COR-L47 (cell line): ENCODE results near the gene KLK2.
A peak's percentile ranks its signal among the peaks of the same experiment; 100 is the strongest.

Source experiments
- DNase-seq: peaks from one replicate; lab custom pipeline; 2025; lab: John Stamatoyannopoulos, UW

Gene KLK2

DNA sequence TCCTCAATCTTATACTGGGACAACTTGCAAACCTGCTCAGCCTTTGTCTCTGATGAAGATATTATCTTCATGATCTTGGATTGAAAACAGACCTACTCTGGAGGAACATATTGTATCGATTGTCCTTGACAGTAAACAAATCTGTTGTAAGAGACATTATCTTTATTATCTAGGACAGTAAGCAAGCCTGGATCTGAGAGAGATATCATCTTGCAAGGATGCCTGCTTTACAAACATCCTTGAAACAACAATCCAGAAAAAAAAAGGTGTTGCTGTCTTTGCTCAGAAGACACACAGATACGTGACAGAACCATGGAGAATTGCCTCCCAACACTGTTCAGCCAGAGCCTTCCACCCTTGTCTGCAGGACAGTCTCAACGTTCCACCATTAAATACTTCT lies 22.5 kb upstream of the KLK2 start:
- DNase-seq, result no peak

DNA sequence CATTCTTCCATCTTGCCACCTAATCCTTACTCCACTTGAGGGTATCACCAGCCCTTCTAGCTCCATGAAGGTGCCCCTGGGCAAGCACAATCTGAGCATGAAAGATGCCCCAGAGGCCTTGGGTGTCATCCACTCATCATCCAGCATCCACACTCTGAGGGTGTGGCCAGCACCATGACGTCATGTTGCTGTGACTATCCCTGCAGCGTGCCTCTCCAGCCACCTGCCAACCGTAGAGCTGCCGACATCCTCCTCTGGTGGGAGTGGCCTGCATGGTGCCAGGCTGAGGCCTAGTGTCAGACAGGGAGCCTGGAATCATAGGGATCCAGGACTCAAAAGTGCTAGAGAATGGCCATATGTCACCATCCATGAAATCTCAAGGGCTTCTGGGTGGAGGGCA lies 21.6 kb upstream of the KLK2 start:
- DNase-seq, result no peak

DNA sequence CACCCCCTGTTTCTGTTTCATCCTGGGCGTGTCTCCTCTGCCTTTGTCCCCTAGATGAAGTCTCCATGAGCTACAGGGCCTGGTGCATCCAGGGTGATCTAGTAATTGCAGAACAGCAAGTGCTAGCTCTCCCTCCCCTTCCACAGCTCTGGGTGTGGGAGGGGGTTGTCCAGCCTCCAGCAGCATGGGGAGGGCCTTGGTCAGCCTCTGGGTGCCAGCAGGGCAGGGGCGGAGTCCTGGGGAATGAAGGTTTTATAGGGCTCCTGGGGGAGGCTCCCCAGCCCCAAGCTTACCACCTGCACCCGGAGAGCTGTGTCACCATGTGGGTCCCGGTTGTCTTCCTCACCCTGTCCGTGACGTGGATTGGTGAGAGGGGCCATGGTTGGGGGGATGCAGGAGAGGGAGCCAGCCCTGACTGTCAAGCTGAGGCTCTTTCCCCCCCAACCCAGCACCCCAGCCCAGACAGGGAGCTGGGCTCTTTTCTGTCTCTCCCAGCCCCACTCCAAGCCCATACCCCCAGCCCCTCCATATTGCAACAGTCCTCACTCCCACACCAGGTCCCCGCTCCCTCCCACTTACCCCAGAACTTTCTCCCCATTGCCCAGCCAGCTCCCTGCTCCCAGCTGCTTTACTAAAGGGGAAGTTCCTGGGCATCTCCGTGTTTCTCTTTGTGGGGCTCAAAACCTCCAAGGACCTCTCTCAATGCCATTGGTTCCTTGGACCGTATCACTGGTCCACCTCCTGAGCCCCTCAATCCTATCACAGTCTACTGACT lies 18.4 kb upstream of the KLK2 start, which contains the start of gene KLK3:
Gene KLK3 (plus strand): TSS at position 280 of the 775 bp plus-strand sequence. CDS start 41 bp downstream, at position 321.
- no peak for DNase-seq

DNA sequence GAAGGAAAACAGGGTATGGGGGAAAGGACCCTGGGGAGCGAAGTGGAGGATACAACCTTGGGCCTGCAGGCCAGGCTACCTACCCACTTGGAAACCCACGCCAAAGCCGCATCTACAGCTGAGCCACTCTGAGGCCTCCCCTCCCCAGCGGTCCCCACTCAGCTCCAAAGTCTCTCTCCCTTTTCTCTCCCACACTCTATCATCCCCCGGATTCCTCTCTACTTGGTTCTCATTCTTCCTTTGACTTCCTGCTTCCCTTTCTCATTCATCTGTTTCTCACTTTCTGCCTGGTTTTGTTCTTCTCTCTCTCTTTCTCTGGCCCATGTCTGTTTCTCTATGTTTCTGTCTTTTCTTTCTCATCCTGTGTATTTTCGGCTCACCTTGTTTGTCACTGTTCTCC lies 15.9 kb upstream of the KLK2 start:
- no peak for DNase-seq

DNA sequence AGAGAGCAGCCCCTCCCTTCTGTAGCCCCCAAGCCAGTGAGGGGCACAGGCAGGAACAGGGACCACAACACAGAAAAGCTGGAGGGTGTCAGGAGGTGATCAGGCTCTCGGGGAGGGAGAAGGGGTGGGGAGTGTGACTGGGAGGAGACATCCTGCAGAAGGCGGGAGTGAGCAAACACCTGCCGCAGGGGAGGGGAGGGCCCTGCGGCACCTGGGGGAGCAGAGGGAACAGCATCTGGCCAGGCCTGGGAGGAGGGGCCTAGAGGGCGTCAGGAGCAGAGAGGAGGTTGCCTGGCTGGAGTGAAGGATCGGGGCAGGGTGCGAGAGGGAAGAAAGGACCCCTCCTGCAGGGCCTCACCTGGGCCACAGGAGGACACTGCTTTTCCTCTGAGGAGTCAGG lies 14.4 kb upstream of the KLK2 start:
- DNase-seq, result peak; percentile 81

DNA sequence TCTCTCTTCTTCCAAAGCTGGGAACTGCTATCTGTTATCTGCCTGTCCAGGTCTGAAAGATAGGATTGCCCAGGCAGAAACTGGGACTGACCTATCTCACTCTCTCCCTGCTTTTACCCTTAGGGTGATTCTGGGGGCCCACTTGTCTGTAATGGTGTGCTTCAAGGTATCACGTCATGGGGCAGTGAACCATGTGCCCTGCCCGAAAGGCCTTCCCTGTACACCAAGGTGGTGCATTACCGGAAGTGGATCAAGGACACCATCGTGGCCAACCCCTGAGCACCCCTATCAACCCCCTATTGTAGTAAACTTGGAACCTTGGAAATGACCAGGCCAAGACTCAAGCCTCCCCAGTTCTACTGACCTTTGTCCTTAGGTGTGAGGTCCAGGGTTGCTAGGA lies 13.4 kb upstream of the KLK2 start:
- DNase-seq, result no peak

DNA sequence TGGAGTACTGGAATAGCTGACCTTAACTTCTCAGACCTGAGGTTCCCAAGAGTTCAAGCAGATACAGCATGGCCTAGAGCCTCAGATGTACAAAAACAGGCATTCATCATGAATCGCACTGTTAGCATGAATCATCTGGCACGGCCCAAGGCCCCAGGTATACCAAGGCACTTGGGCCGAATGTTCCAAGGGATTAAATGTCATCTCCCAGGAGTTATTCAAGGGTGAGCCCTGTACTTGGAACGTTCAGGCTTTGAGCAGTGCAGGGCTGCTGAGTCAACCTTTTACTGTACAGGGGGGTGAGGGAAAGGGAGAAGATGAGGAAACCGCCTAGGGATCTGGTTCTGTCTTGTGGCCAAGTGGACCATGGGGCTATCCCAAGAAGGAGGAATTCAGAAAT lies 12.2 kb upstream of the KLK2 start:
- no peak for DNase-seq

DNA sequence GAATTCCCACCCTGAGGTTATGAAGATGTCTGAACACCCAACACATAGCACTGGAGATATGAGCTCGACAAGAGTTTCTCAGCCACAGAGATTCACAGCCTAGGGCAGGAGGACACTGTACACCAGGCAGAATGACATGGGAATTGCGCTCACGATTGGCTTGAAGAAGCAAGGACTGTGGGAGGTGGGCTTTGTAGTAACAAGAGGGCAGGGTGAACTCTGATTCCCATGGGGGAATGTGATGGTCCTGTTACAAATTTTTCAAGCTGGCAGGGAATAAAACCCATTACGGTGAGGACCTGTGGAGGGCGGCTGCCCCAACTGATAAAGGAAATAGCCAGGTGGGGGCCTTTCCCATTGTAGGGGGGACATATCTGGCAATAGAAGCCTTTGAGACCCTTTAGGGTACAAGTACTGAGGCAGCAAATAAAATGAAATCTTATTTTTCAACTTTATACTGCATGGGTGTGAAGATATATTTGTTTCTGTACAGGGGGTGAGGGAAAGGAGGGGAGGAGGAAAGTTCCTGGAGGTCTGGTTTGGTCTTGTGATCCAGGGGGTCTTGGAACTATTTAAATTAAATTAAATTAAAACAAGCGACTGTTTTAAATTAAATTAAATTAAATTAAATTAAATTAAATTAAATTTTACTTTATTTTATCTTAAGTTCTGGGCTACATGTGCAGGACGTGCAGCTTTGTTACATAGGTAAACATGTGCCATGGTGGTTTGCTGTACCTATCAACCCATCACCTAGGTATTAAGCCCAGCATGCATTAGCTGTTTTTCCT lies 11.5 kb upstream of the KLK2 start:
- no peak for DNase-seq

DNA sequence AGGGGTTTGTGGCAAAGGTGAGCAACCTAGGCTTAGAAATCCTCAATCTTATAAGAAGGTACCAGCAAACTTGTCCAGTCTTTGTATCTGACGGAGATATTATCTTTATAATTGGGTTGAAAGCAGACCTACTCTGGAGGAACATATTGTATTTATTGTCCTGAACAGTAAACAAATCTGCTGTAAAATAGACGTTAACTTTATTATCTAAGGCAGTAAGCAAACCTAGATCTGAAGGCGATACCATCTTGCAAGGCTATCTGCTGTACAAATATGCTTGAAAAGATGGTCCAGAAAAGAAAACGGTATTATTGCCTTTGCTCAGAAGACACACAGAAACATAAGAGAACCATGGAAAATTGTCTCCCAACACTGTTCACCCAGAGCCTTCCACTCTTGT lies 3.8 kb upstream of the KLK2 start:
- DNase-seq, result no peak

DNA sequence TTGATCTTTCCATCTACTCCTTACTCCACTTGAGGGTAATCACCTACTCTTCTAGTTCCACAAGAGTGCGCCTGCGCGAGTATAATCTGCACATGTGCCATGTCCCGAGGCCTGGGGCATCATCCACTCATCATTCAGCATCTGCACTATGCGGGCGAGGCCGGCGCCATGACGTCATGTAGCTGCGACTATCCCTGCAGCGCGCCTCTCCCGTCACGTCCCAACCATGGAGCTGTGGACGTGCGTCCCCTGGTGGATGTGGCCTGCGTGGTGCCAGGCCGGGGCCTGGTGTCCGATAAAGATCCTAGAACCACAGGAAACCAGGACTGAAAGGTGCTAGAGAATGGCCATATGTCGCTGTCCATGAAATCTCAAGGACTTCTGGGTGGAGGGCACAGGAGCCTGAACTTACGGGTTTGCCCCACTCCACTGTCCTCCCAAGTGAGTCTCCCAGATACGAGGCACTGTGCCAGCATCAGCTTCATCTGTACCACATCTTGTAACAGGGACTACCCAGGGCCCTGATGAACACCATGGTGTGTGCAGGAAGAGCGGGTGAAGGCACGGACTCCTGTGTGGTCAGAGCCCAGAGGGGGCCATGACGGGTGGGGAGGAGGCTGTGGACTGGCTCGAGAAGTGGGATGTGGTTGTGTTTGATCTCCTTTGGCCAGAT lies 2.7 kb upstream of the KLK2 start:
- DNase-seq, result no peak

DNA sequence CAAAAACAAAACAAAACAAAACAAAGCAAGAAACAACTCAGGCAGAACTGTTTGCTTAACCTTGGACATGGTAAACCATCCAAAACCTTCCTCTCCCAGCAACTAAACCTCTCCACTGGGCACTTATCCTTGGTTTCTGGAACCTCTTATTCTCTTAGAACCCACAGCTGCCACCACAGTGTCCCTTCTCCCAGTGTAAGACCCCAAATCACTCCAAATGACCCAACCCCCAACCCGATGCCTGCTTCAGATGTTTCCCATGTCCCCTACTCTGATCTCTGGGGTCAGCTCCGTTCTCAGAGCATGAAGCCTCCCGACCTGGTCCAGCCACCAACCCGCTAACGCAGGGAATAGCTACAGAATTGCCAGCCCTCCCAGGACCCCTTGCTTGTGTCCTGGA lies 972 bp downstream of the KLK2 start:
- no peak for DNase-seq

DNA sequence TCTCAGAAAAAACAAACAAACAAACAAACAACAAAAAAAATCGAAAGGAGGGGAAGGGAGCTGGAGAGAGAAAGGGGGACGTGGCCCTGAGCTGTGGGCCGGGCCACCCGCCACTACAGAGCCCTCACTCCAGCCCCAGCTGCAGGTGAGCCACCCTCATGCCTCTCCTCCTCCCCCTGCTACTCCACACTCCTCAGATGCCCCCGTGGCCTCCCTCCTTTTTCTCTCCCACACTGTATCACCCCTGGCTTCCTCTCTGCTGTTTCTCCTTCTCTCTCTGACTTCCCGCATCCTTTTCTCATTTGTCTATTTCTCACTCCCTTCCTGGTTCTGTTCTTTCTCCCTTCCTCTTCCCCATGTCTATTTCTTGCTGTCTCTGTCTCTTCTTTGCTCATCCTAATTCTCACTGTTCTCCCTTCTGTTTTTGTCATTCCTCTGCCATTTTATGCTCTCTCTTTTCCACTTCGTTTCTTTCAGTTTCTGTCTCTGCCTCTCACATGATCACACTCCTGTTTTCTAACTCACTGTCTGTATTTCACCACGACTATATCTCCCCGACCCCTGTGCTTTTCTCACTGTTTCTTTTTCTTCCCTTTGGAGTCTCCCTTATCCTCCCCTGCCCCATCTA lies 2.7 kb downstream of the KLK2 start:
- DNase-seq, result no peak

DNA sequence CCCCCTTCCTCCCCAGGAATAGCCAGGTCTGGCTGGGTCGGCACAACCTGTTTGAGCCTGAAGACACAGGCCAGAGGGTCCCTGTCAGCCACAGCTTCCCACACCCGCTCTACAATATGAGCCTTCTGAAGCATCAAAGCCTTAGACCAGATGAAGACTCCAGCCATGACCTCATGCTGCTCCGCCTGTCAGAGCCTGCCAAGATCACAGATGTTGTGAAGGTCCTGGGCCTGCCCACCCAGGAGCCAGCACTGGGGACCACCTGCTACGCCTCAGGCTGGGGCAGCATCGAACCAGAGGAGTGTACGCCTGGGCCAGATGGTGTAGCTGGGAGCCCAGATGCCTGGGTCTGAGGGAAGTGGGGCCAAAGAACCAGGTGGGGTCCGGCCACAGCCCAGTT lies 3.2 kb downstream of the KLK2 start:
- DNase-seq, result no peak

DNA sequence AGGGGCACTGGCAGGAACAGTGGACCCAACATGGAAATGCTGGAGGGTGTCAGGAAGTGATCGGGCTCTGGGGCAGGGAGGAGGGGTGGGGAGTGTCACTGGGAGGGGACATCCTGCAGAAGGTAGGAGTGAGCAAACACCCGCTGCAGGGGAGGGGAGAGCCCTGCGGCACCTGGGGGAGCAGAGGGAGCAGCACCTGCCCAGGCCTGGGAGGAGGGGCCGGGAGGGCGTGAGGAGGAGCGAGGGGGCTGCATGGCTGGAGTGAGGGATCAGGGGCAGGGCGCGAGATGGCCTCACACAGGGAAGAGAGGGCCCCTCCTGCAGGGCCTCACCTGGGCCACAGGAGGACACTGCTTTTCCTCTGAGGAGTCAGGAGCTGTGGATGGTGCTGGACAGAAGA lies 4.1 kb downstream of the KLK2 start:
- peak; percentile 49 for DNase-seq

DNA sequence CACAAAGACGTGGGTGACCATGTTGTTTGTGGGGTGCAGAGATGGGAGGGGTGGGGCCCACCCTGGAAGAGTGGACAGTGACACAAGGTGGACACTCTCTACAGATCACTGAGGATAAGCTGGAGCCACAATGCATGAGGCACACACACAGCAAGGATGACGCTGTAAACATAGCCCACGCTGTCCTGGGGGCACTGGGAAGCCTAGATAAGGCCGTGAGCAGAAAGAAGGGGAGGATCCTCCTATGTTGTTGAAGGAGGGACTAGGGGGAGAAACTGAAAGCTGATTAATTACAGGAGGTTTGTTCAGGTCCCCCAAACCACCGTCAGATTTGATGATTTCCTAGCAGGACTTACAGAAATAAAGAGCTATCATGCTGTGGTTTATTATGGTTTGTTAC lies 5.6 kb downstream of the KLK2 start:
- DNase-seq, result no peak

DNA sequence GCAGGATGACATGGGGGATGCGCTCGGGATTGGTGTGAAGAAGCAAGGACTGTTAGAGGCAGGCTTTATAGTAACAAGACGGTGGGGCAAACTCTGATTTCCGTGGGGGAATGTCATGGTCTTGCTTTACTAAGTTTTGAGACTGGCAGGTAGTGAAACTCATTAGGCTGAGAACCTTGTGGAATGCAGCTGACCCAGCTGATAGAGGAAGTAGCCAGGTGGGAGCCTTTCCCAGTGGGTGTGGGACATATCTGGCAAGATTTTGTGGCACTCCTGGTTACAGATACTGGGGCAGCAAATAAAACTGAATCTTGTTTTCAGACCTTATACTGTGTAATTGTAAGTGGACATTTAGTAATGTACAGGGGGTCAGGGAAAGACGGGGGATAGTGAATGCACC lies 7.0 kb downstream of the KLK2 start:
- no peak for DNase-seq

DNA sequence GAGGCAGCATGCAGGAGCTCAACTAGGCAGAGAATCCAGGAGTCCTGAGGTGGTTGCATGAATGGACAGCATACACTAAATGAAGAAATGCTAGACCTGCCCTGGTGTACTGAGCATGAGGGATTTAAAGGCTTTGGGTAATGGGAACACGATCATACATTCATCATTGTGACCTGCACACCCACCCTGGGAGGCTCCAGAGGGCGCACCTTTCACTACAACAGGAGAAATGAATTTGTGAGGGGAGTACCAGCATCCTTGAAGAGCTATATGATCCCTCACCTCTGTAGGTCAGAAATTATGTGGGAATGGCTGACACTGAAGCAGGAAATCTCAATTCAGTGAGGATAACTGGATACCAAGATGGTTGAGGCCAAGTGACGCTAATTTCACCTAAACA lies 8.9 kb downstream of the KLK2 start:
- no peak for DNase-seq

DNA sequence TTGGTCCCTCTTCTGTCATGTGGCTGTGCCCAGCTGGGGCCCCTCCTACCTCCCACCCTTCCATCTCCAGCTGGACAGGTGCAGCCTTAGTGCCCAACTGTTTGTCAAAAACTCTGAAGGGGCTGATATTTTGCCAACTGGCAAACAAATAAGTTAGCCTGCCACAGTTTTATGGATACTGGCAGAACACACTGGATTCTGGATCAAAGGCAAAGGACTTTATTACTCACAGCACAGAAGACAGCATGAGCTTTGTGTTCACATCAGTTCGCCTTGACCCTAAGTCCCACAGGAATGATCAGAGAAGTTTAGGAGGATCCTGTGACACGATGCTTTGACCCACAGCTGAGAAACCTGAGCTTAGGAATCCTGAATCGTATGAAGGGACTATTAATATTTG lies 16.4 kb downstream of the KLK2 start:
- no peak for DNase-seq

DNA sequence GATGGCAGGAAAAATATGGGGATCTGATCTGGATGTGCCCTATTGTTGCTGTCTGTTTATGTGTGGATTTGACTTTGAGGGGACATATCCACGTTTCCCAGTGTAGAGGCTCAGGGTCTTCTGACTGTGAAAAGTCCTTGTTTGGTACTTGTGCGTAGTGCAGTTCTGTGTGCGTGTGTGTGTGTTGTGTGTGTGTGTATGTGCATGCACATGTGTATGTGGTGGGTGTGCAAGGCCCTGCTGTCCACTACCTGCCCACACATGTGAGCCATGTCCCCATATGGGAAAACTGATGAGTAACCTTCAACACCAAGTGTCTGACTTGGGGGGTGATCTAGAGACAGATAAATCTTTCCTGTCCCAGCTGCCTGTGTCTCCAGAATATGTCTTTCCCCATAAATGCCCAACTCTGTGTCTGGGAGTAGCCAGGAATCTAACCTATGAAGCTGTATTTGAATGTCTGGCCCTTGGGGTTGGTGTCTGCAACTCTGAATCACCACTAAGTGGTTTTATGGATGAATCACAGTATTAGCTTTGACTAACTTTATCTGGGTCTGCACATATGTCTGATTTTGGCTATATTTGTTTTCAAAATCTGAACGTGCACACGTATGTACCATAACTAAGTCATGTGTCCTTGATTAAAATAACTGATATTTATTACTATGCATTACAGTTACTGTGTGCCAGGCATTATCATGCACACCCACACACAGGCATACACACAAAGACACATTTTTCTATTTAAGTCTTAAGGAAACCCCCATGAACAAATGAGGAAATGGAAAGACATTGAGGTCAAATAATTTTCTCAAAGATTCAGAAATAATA lies 17.4 kb downstream of the KLK2 start:
- no peak for DNase-seq

DNA sequence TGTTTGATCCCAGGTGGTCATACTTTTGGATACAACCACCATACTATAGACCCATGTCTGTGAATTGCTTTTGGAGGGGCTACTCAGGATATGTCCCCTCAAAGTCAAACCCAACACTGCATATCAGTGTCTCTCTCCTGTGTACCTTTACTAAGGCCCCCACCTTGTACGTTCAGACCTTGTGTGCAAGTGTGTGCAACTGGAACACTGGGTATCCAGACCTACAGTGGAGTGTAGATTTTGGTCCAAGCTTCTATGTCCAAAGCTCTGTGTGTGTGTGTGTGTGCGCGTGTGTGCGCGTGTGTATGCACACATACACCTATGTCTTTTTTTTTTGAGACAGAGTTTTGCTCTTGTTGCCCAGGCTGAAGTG lies 18.0 kb downstream of the KLK2 start:
- DNase-seq, result no peak

DNA sequence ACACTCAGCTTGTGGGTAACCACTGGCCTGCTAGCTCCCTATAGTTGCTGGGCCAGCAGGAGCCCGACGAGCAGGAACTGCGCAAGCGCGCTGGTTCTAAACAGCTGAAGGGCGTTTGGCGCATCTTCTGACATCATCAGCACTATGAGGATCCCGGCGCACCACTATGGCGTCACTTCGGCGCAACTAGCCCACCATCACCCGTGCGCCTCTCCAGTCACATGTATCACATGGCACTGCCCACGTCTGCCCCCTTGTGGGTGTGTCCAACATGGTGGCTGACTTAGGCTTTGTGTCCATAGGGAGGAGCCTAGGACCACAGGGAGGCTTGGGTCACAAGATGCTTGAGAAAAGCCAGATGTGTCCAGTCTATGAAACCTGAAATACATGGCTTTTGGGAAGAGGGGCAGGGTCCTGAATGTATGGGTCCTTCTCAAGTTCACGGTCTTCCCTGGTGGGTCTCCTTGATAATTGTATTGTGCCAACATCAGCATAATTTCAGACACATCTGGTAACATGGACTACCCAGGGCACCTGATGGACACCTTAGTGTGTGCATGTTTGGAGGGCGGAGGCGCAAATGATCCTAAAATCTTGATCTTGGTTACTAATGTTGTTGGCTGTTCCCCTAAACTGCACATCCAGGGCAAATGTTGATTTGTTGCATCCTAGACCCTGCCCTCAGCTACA lies 20.0 kb downstream of the KLK2 start:
- DNase-seq, result peak; percentile 33
